ENCODE data around the gene PEX1.

Gene PEX1

DNA sequence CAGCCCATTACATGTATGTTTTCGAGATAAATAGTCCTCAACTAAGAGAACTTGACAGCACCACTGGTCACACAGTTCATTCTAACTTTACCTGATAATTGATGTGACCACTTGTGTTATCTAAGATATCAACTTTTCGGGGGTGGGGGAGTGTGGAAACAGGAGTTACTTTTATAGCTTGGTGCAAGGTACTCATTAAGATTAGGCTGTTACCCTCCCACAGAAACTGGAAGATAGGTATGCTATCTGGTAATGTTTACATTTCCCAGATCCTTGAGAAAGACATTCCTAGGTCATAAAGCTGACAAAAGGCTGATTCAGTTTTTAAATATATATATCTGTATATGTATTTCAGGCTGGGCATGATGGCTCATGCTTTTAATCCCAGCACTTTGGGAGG is 61.6 kb downstream of the PEX1 start:
- no peak overlapping the region for H3K4me3 ChIP-seq (ENCODE audit: low read depth, low read length)
- TF ChIP-seq, protein P1, sequence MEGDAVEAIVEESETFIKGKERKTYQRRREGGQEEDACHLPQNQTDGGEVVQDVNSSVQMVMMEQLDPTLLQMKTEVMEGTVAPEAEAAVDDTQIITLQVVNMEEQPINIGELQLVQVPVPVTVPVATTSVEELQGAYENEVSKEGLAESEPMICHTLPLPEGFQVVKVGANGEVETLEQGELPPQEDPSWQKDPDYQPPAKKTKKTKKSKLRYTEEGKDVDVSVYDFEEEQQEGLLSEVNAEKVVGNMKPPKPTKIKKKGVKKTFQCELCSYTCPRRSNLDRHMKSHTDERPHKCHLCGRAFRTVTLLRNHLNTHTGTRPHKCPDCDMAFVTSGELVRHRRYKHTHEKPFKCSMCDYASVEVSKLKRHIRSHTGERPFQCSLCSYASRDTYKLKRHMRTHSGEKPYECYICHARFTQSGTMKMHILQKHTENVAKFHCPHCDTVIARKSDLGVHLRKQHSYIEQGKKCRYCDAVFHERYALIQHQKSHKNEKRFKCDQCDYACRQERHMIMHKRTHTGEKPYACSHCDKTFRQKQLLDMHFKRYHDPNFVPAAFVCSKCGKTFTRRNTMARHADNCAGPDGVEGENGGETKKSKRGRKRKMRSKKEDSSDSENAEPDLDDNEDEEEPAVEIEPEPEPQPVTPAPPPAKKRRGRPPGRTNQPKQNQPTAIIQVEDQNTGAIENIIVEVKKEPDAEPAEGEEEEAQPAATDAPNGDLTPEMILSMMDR (IDR thresholded peaks at IDR 0.05; ENCODE audit: insufficient read depth, low read depth, low read length, missing control alignments) = no peak
- no peak for DNase-seq (ENCODE audit: low read depth)

DNA sequence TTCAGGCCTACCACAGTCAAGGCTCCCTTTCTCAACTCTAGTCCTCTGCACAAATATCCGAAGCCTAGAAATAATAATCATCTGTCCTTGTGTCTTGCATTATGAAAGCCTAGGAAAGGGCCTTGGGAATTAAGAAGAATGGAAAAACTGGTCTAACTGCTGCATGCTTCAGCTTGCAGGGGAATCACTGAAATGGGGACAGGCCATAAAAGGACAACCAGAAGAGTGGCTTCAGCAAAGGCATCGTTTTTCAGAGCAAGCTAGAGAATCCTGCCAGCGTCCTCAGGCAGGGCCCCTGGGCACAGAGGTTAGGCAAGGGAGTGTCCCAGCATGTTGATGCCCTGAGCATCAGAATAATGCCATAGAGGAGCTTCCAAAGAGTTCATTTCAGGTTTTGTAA is 63.8 kb downstream of the PEX1 start:
- no peak for DNase-seq (ENCODE audit: low read depth)
- no peak overlapping the region for H3K4me3 ChIP-seq (ENCODE audit: low read depth, low read length)
- TF ChIP-seq, protein P1 (IDR thresholded peaks at IDR 0.05; ENCODE audit: insufficient read depth, low read depth, low read length, missing control alignments) = no peak

DNA sequence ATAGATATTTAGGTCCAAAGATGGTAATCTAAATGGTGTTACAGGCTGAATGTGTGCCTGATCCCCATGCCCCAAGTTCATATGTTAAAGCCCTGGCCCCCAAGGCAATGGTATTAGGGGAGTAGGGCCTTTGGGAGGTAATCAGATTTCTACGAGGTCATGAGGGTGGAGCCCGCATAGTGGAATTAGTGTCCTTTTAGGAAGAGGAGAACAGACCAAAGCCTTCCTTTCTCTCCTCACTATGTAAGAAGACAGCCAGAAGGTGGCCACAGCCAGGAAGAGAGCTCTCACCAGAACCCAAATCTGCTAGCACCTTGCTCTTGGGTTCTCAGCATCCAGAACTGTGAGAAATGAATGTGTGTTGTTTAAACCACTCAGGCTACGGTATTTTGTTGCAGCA is 65.8 kb downstream of the PEX1 start:
- TF ChIP-seq, protein P1 (IDR thresholded peaks at IDR 0.05; ENCODE audit: insufficient read depth, low read depth, low read length, missing control alignments) = no peak
- no peak overlapping the region for H3K4me3 ChIP-seq (ENCODE audit: low read depth, low read length)
- no peak for DNase-seq (ENCODE audit: low read depth)

DNA sequence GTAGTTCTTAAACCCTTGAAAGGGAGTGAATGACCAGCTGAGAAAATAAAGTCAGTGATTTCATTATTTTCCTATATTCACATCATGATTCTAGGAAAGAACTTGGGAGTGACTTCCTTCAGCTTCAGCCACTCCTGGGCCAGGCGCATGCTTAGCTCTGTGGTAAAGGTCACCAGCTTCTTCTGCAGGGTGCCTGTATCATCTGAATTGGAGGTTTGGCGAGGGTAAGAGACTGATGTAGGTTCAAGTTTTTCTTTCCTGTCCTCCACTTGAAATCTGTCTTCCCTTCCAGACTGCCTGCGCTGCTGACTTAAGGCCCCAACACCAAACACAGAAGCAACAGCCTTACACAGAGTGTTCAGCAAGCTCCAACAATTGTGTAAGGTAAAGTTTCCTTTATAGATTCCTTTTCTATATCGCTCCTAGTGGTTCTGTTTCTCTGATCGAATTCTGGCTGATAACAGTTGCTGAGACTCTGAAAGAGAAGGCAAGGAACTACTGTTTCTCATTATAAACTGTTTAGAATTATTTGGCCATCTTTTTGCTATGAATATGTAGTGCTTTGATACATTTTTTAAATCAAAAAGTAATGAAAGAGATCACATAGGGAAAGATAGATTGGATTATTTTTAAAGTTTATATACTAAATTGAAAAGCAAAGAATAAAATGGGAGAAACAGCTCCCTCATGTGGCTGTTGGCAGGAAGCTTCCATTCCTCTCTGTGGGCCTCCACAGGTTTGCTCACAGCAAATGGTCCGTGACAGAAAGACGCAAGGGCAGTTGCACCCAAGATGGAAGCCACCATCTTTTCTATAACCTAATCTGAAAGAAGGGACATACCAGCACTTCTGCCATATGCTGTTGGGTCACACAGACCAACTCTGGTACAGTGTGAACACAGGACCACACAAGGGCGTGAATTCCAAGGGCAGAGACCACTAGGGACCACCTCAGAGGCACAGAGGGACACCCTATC is 67.0 kb downstream of the PEX1 start:
- TF ChIP-seq, protein P1 (IDR thresholded peaks at IDR 0.05; ENCODE audit: insufficient read depth, low read depth, low read length, missing control alignments) = peak; percentile 71
- H3K4me3 ChIP-seq (ENCODE audit: low read depth, low read length) = no peak overlapping the region
- DNase-seq (ENCODE audit: low read depth) = peak; percentile 58

DNA sequence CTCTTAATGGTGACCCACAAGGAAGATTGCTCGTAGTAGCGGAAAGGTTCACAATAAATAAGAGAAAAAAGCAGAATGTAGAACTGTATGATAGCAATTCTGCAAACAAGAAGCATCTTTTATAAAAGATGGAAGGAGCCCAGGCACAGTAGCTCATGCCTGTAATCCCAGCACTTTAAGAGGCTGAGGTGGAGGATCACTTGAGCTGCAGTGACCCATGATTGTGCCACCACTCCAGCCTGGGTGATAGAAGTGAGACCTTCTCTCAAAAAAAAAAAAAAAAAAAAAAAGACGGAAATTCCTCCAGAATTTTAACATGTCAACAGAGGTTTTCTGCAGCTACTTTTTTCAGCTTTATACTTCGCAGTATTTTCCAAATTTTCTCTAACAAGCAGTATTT is 67.8 kb downstream of the PEX1 start:
- no peak overlapping the region for H3K4me3 ChIP-seq (ENCODE audit: low read depth, low read length)
- DNase-seq (ENCODE audit: low read depth) = no peak
- TF ChIP-seq, protein P1 (IDR thresholded peaks at IDR 0.05; ENCODE audit: insufficient read depth, low read depth, low read length, missing control alignments) = no peak

DNA sequence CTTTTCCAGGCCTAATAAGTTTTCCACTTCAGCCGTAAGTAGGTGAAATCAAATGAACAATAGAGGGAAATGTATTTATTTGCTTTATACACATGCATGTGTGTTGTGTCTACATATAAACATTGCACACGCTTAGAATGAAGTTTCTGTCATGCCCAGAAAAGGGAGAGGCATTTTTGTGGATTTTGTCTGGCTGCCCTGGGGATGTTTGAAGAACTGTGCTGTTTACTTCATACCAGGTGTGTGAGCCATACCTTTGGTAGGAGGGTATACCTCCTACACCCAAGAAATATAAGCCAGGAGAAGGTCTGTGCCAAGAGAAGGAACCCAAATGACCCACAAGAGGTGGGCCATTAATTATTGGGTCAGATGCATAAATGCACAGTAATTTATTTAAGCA is 68.2 kb downstream of the PEX1 start:
- H3K4me3 ChIP-seq (ENCODE audit: low read depth, low read length) = no peak overlapping the region
- TF ChIP-seq, protein P1 (IDR thresholded peaks at IDR 0.05; ENCODE audit: insufficient read depth, low read depth, low read length, missing control alignments) = no peak
- DNase-seq (ENCODE audit: low read depth) = no peak

Measured in GM12865 (cell line).